Measurements from ENCODE around the gene PNPLA7. TPM values are rescaled to one million over a fixed set of nuclear protein-coding genes. Genes with fewer than 3 reads are reported as not detected.

Gene PNPLA7
- total and polyA plus RNA-seq, 2 of the 8 experiments (the other 6 are each of a cell fraction or from before 2014, with no cell fraction given) = 0.35 to 0.47 TPM

- no peak for TF ChIP-seq CHD7 (IDR thresholded peaks at IDR 0.05; ENCODE audit: insufficient replicate concordance, low read length)
- 0 out of 2 replicates have a peak, but pooled peaks have one; percentile 40 for TF ChIP-seq TAF1 (IDR thresholded peaks at IDR 0.05; ENCODE audit: low read depth, low read length)
- TF ChIP-seq GTF2F1 (IDR thresholded peaks at IDR 0.05; ENCODE audit: borderline replicate concordance, low read depth, low read length) = no peak
- TF ChIP-seq BCL11A (IDR thresholded peaks at IDR 0.05; ENCODE audit: low read depth in 2 of 2, low read length in 2 of 2) = no peak
- 0 out of 2 replicates have a peak, but pooled peaks have one; percentile 28 for TF ChIP-seq PHF8 (conservative IDR thresholded peaks at IDR 0.05; ENCODE audit: low read depth, low read length)
- TF ChIP-seq E2F6 (IDR thresholded peaks at IDR 0.05) = no peak
- peak in 1 of 2 experiments; percentile 68; a peak in 2 of 3 replicates for TF ChIP-seq POLR2A (IDR thresholded peaks at IDR 0.05; ENCODE audit: control extremely low read depth in 1 of 2, low read depth in 2 of 2, low read length in 2 of 2)
- no peak for TF ChIP-seq ATF2 (IDR thresholded peaks at IDR 0.05; ENCODE audit: low read length)
- no peak for TF ChIP-seq TAF7 (optimal IDR thresholded peaks at IDR 0.05; ENCODE audit: borderline replicate concordance, low read depth, low read length)
Observed at GRCh38 chr9:137459152-137459600, 91.0 kb downstream of the PNPLA7 start, which contains the start of gene NSMF (continued).

Data from H1 (cell line).